ENCODE results near the gene FGD3. TPM values are rescaled to one million over a fixed set of nuclear protein-coding genes. Genes with fewer than 3 reads are reported as not detected.

The FGD3 gene
- total RNA-seq, 6 donors from 2014 or later, result 14.0 to 45.1 (median 22.3) TPM

GRCh38 chr9:92965759-92966517, 18.6 kb downstream of the FGD3 start:
- no peaks in the 10 kb centered on the region for H3K27me3 ChIP-seq
- H3K9me3 ChIP-seq, result peaks cover 0 to 5% (median 0%) of the 10 kb centered on the region in 4 donors
- H3K27ac ChIP-seq, result peak overlapping the region; percentile 85 to 94 (median 89)
- no peak for DNase-seq
- peaks cover 23 to 49% (median 27%) of the 10 kb centered on the region in 4 donors for H3K4me1 ChIP-seq
- 47 to 62% methylated on average over 12 to 17 of the region's 17 CpGs for WGBS, 2 donors
- ATAC-seq (ENCODE audit: low FRiP score in 2 of 2), result no peak
- TF ChIP-seq POLR2A (IDR thresholded peaks at IDR 0.05), result no peak
- no peak for TF ChIP-seq EP300 (IDR thresholded peaks at IDR 0.05)
- TF ChIP-seq POLR2AphosphoS5 (IDR thresholded peaks at IDR 0.05), result no peak
- no peak for TF ChIP-seq CTCF (IDR thresholded peaks at IDR 0.05)
- peak overlapping the region in 3 of 4 donors; percentile 31 to 52 (median 50) for H3K4me3 ChIP-seq
- H3K36me3 ChIP-seq, result no peaks in the 10 kb centered on the region

- DNase-seq, result peak in 1 of 2 donors; percentile 58
- peaks cover 0 to 5% (median 0%) of the 10 kb centered on the region in 4 donors for H3K9me3 ChIP-seq
- no peaks in the 10 kb centered on the region for H3K27me3 ChIP-seq
- H3K4me1 ChIP-seq, result peaks cover 24 to 50% (median 29%) of the 10 kb centered on the region in 4 donors
- 84 to 92% methylated on average over 4 to 5 of the region's 5 CpGs for WGBS, 2 donors
- peak overlapping the region in 3 of 4 donors; percentile 31 to 52 (median 50) for H3K4me3 ChIP-seq
- ATAC-seq (ENCODE audit: low FRiP score in 2 of 2), result no peak
- H3K27ac ChIP-seq, result peak overlapping the region in 3 of 4 donors; percentile 88 to 94 (median 90)
- no peaks in the 10 kb centered on the region for H3K36me3 ChIP-seq
- TF ChIP-seq EP300 (IDR thresholded peaks at IDR 0.05), result no peak
- TF ChIP-seq CTCF (IDR thresholded peaks at IDR 0.05), result no peak
- TF ChIP-seq POLR2A (IDR thresholded peaks at IDR 0.05), result no peak
- no peak for TF ChIP-seq POLR2AphosphoS5 (IDR thresholded peaks at IDR 0.05)
Measured at GRCh38 chr9:92966518-92966800, 19.1 kb downstream of the FGD3 start.

GRCh38 chr9:92968081-92968480, 20.8 kb downstream of the FGD3 start:
- Histone ChIP-seq H3K36me3 (no peaks in the 10 kb centered on the region), H3K9me3 (no peaks in the 10 kb centered on the region), H3K4me3 (no peak overlapping the region), H3K27me3 (no peaks in the 10 kb centered on the region), H3K4me1 (peaks cover 24 to 64% (median 34%) of the 10 kb centered on the region in 4 donors), H3K27ac (peak overlapping the region in 1 of 4 donors; percentile 31)
- ATAC-seq (ENCODE audit: low FRiP score in 2 of 2) (no peak), DNase-seq (no peak)
- WGBS, 2 donors, result 86 to 93% methylated on average over 7 to 8 of the region's 8 CpGs
- no peak for TF ChIP-seq POLR2A (IDR thresholded peaks at IDR 0.05)
- no peak for TF ChIP-seq CTCF (IDR thresholded peaks at IDR 0.05)
- TF ChIP-seq POLR2AphosphoS5 (IDR thresholded peaks at IDR 0.05), result no peak
- TF ChIP-seq EP300 (IDR thresholded peaks at IDR 0.05), result no peak

- WGBS, 2 donors, result 73 to 80% methylated on average over 8 to 19 of the region's 19 CpGs
- DNase-seq, result peak in 1 of 2 donors; percentile 54
- TF ChIP-seq POLR2AphosphoS5 (IDR thresholded peaks at IDR 0.05), result no peak
- TF ChIP-seq POLR2A (IDR thresholded peaks at IDR 0.05), result no peak
- TF ChIP-seq EP300 (IDR thresholded peaks at IDR 0.05), result no peak
- TF ChIP-seq CTCF (IDR thresholded peaks at IDR 0.05), result no peak
- H3K4me3 ChIP-seq, result no peak overlapping the region
- no peaks in the 10 kb centered on the region for H3K27me3 ChIP-seq
- H3K4me1 ChIP-seq, result peaks cover 35 to 64% (median 39%) of the 10 kb centered on the region in 4 donors
- ATAC-seq (ENCODE audit: low FRiP score in 2 of 2), result peak in 1 of 2 donors; percentile 20
- peak overlapping the region; percentile 12 to 60 (median 34) for H3K27ac ChIP-seq
- no peaks in the 10 kb centered on the region for H3K36me3 ChIP-seq
- no peaks in the 10 kb centered on the region for H3K9me3 ChIP-seq
Measured at GRCh38 chr9:92969516-92970466, 22.5 kb downstream of the FGD3 start.

Data from upper lobe of left lung (tissue), 6 donors.